Fibroblast of villous mesenchyme (primary cell): ENCODE data around the gene MGMT. TPM values are rescaled to one million over a fixed set of nuclear protein-coding genes. Genes with fewer than 3 reads are reported as not detected.

Experiments
- DNase-seq: peaks from one replicate; pipeline ENCODE4 v3.0.0-alpha.2; 2010; ENCODE audit warnings: low read depth
- H3K4me3 ChIP-seq: 2 replicates; pipeline ENCODE4 v1.5.1; 2011; ENCODE audit warnings: low read depth, mild to moderate bottlenecking, low read length
- CTCF ChIP-seq: IDR thresholded peaks from 2 replicates; pipeline ENCODE4 v1.5.1; 2012; ENCODE audit warnings: low read depth, mild to moderate bottlenecking, low read length; ENCODE audit not compliant: insufficient read depth
- total RNA-seq: library from RNA; depleted of rRNA; stranded (reverse); fragments of >200 nt; gene quantifications from 2 replicates; pipeline ENCODE4 v1.2.3, GENCODE V29; 2012

MGMT gene
- total RNA-seq, 1 donor, result 10.4 TPM

DNA sequence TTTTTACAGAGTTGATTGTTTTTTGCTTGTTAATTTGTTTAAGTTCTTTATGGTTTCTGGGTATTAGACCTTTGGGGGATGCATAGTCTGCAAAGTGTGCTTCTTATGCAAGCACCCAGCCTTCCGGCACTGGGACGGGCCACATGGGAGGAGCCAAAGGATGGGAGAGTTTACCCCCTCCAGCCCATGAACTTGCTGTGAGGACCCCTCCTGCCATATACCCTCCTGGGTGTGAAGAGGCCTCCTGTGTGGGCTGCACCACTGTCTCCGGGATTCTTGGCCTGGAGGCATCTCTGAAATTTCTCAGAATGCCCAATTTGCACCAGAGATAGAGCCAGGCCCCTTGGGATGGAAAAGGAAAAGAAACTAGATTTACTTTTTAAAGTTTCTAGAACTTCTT lies 150.7 kb downstream of the MGMT start:
- no peak for TF ChIP-seq CTCF
- H3K4me3 ChIP-seq, result no peak overlapping the region
- DNase-seq, result no peak

DNA sequence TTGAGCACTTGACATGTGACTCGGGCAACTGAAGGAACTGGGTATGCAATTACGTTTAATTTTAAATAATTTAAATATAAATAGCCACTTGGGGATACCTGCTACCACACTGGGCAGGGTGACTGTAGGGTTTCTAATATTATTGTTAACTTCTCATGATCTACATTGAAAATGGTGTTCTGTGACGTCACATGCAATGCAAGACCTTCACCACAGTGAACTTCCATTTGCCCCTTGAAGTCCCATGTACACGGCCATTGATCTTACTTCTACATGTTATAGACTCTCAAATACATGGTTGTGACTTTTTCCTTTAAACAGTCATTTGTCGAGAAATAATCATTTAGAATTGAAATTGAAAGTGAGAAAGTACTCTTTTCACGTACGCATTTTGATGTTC lies 154.0 kb downstream of the MGMT start:
- no peak overlapping the region for H3K4me3 ChIP-seq
- no peak for DNase-seq
- TF ChIP-seq CTCF, result no peak

- no peak overlapping the region for H3K4me3 ChIP-seq
- no peak for TF ChIP-seq CTCF
- no peak for DNase-seq
Observed at GRCh38 chr10:129621693-129622092, 154.7 kb downstream of the MGMT start.

DNA sequence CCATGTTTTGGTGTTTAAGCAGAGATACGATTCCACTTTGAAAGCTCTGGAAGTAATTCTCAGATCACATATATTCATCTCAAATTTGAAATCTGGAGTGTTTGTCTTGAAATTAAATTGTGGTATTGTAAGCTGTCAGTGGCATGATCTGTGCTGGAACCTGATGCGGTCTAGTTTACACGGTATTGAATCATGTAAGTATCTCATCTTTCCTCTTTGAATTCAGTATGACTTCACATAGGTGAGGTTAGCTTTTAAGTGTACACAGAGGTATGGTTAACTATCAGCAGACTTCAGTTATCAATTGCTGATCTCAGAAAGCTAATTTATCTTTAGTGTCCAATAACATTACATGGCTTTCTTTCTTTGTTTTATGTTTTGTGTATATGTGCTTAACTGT lies 155.2 kb downstream of the MGMT start:
- no peak for DNase-seq
- no peak overlapping the region for H3K4me3 ChIP-seq
- TF ChIP-seq CTCF, result no peak

DNA sequence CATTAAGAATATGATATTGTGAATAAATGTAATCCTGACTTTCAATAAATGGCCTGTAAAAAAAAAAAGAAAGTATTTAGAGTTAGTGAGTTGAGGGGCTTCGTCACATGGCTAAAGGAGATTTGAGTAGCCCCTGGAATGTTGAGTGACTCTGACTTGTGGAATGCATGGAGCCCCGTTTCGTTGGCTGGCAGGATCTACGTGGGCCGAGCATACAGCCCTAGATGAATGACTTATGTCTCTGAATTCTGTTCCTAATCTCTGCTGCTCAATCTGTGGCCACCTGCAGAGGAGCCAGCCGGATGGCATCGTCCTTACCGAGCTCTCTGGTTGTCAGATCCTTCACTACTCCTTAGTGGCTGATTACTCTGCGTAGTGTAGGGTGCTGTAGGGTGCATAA lies 155.7 kb downstream of the MGMT start:
- DNase-seq, result no peak
- H3K4me3 ChIP-seq, result no peak overlapping the region
- no peak for TF ChIP-seq CTCF

DNA sequence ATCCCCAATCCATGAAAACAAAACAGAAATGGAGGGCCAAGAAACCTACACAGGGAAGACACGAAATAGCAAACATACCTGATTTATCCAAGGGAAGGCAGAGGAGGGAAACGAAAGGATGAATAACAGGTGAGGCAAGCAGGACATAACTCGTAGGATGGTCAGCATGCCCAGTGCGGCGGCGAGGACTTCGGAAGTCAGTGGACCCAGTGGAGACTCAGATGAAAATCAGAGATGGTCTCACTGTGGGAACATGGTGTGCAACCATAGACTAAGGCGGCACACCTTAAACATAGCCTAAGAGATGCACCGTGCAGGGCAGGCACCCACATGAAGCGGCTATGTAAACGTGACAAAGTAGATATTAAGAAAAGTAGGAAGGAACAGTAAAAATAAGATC lies 157.5 kb downstream of the MGMT start:
- DNase-seq, result no peak
- no peak for TF ChIP-seq CTCF
- H3K4me3 ChIP-seq, result no peak overlapping the region

- DNase-seq, result no peak
- no peak overlapping the region for H3K4me3 ChIP-seq
- TF ChIP-seq CTCF, result no peak
Observed at GRCh38 chr10:129626309-129626708, 159.3 kb downstream of the MGMT start.
